ENCODE measurements around the gene MORN5. TPM values are rescaled to one million over a fixed set of nuclear protein-coding genes. Genes with fewer than 3 reads are reported as not detected.
A peak's percentile ranks its signal among the peaks of the same experiment; 100 is the strongest.

MORN5 gene
- polyA plus RNA-seq, 1 experiment = not detected

GRCh38 chr9:122197882-122198281 lies 38.2 kb downstream of the MORN5 start:
- POLR2A ChIA-PET = no interaction called here
- peaks cover 24% of the 10 kb centered on the region for H3K27me3 ChIP-seq (ENCODE audit: control insufficient read depth, insufficient read depth, low read length)
- TF ChIP-seq, protein P1, sequence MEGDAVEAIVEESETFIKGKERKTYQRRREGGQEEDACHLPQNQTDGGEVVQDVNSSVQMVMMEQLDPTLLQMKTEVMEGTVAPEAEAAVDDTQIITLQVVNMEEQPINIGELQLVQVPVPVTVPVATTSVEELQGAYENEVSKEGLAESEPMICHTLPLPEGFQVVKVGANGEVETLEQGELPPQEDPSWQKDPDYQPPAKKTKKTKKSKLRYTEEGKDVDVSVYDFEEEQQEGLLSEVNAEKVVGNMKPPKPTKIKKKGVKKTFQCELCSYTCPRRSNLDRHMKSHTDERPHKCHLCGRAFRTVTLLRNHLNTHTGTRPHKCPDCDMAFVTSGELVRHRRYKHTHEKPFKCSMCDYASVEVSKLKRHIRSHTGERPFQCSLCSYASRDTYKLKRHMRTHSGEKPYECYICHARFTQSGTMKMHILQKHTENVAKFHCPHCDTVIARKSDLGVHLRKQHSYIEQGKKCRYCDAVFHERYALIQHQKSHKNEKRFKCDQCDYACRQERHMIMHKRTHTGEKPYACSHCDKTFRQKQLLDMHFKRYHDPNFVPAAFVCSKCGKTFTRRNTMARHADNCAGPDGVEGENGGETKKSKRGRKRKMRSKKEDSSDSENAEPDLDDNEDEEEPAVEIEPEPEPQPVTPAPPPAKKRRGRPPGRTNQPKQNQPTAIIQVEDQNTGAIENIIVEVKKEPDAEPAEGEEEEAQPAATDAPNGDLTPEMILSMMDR (IDR thresholded peaks at IDR 0.05; ENCODE audit: low read depth, low read length) = no peak
- no peak for DNase-seq (ENCODE audit: low read depth, low spot score)
- no peaks in the 10 kb centered on the region for H3K9me3 ChIP-seq (ENCODE audit: control insufficient read depth, insufficient read depth, low read length)
- no peak overlapping the region for H3K27ac ChIP-seq (ENCODE audit: low read depth, low read length)
- H3K4me3 ChIP-seq (ENCODE audit: low read depth, low read length) = no peak overlapping the region
- CTCF ChIA-PET = interaction anchor here (0.6 kb wide), 1 partner anchor 107 kb away, joined by 4 read pairs; no protein-coding TSS in a partner anchor

DNA sequence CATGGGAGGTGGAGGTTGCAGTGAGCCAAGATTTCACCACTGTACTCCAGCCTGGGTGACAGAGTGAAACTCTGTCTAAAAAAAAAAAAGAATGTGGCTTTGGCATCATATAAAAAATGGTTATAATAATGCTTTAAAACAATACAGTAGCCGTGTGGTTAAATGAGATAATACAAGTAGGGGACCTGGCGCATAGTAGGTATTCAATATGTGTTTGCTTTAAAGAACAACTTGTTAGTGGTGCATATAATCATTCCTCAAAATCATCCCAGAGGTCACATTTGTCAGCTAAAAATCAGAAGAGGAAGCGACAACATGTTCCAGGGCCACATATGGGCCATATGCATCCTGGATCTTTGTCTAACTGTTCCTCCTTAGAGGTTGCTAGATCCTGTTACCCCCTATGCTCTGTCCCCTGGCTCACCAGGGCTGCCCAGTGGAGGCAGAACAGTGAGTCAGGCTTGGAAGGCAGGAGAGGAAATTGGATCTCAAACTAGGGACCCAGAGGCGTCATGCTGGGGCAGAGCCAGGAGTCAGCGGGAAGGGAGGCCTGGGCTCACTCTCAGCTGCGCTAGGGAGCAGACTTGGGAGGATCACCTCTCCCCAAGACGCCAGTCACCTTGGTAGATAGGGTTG lies 41.4 kb downstream of the MORN5 start:
- peak overlapping the region; percentile 21 for H3K27ac ChIP-seq (ENCODE audit: low read depth, low read length)
- ChIA-PET CTCF (no interaction called here), POLR2A (no interaction called here)
- no peaks in the 10 kb centered on the region for H3K9me3 ChIP-seq (ENCODE audit: control insufficient read depth, insufficient read depth, low read length)
- DNase-seq (ENCODE audit: low read depth, low spot score) = peak; percentile 21
- H3K4me3 ChIP-seq (ENCODE audit: low read depth, low read length) = no peak overlapping the region
- peaks cover 12% of the 10 kb centered on the region for H3K27me3 ChIP-seq (ENCODE audit: control insufficient read depth, insufficient read depth, low read length)
- TF ChIP-seq, protein P1 (IDR thresholded peaks at IDR 0.05; ENCODE audit: low read depth, low read length) = no peak

DNA sequence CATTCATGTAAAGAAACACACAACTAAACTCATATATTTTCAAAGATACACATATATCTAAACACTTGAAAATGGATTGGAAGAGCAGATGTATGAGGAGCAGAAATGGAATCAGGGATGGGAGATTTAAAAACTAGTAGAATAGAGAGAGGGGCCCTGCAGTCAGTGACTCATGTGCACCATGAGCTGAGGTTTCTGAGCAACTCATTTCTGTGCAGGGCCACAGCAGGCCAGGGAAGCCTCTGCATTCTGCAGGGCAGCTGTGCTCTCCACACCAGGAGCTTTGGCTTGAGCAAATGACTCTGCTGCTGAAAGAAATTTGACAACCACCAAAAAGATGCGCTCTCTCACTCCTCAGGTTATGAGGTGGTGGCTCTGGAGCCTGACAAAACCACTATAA lies 41.9 kb downstream of the MORN5 start:
- H3K9me3 ChIP-seq (ENCODE audit: control insufficient read depth, insufficient read depth, low read length) = no peaks in the 10 kb centered on the region
- no peak overlapping the region for H3K4me3 ChIP-seq (ENCODE audit: low read depth, low read length)
- peaks cover 12% of the 10 kb centered on the region for H3K27me3 ChIP-seq (ENCODE audit: control insufficient read depth, insufficient read depth, low read length)
- TF ChIP-seq, protein P1 (IDR thresholded peaks at IDR 0.05; ENCODE audit: low read depth, low read length) = no peak
- CTCF ChIA-PET = no interaction called here
- POLR2A ChIA-PET = no interaction called here
- H3K27ac ChIP-seq (ENCODE audit: low read depth, low read length) = no peak overlapping the region
- peak; percentile 13 for DNase-seq (ENCODE audit: low read depth, low spot score)

GRCh38 chr9:122202111-122202510 lies 42.4 kb downstream of the MORN5 start:
- TF ChIP-seq, protein P1 (IDR thresholded peaks at IDR 0.05; ENCODE audit: low read depth, low read length) = no peak
- Histone ChIP-seq H3K4me3 (ENCODE audit: low read depth, low read length) (no peak overlapping the region), H3K27me3 (ENCODE audit: control insufficient read depth, insufficient read depth, low read length) (peaks cover 10% of the 10 kb centered on the region), H3K27ac (ENCODE audit: low read depth, low read length) (no peak overlapping the region), H3K9me3 (ENCODE audit: control insufficient read depth, insufficient read depth, low read length) (no peaks in the 10 kb centered on the region)
- ChIA-PET CTCF (no interaction called here), POLR2A (no interaction called here)
- no peak for DNase-seq (ENCODE audit: low read depth, low spot score)

DNA sequence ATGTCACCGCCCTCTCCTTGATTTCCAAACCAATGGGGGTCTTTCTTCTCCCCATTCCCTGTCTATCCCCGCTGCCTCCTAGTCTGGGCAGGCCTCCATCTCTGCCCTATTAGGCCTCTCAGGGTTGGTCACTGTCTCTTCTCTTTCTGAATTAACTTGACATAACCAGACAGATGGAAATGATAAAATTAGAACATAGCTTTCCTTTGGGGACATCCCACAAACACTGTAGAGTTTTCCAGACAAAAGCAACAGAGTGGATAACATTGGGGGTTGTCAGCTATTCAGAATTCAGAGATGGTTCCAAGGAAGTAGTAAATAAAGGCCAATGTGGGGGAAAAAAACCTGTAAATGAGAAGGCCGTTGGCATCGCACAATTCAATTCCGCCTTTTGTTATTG lies 44.3 kb downstream of the MORN5 start:
- CTCF ChIA-PET = interaction anchor here (0.9 kb wide), 1 partner anchor 146 kb away, joined by 3 read pairs; no protein-coding TSS in a partner anchor
- TF ChIP-seq, protein P1 (IDR thresholded peaks at IDR 0.05; ENCODE audit: low read depth, low read length) = no peak
- Histone ChIP-seq H3K27me3 (ENCODE audit: control insufficient read depth, insufficient read depth, low read length) (peaks cover 8% of the 10 kb centered on the region), H3K27ac (ENCODE audit: low read depth, low read length) (no peak overlapping the region), H3K9me3 (ENCODE audit: control insufficient read depth, insufficient read depth, low read length) (no peaks in the 10 kb centered on the region), H3K4me3 (ENCODE audit: low read depth, low read length) (no peak overlapping the region)
- POLR2A ChIA-PET = no interaction called here
- DNase-seq (ENCODE audit: low read depth, low spot score) = no peak

All from AG04450 (cell line).